Esophagus squamous epithelium (tissue), 5 donors: ENCODE data around the gene GSC2. TPM values are rescaled to one million over a fixed set of nuclear protein-coding genes. Genes with fewer than 3 reads are reported as not detected.
A peak's percentile ranks its signal among the peaks of the same experiment; 100 is the strongest.

ENCODE experiments used
- DNase-seq: peaks from one replicate; lab custom pipeline; 2025; lab: John Stamatoyannopoulos, UW
- H3K27ac ChIP-seq, 4 donors: fragments of 200-600 bp; sonication (generic); one replicate each; pipeline ENCODE4 v1.5.1; 2016 to 2019; ENCODE audit warnings: mild to moderate bottlenecking in 1 of 4
- H3K27me3 ChIP-seq, 4 donors: fragments of 200-600 bp; sonication (generic); 1 replicate in 3 of 4; 2 replicates in 1 of 4; pipeline versions ENCODE4 v1.5.1 to v1.6.0; 2017 to 2021; ENCODE audit warnings: antibody characterized with exemption in 1 of 4
- H3K36me3 ChIP-seq, 3 donors: fragments of 200-600 bp; sonication (generic); one replicate each; pipeline ENCODE4 v1.5.1; 2016 to 2019
- H3K4me1 ChIP-seq, 3 donors: fragments of 200-600 bp; sonication (generic); one replicate each; pipeline ENCODE4 v1.5.1; 2017 to 2019
- H3K4me3 ChIP-seq, 4 donors: fragments of 200-600 bp; sonication (generic); 1 replicate in 3 of 4; 2 replicates in 1 of 4; pipeline ENCODE4 v1.5.1; 2016 to 2019; ENCODE audit warnings: mild to moderate bottlenecking in 2 of 4, moderate library complexity in 1 of 4
- H3K9me3 ChIP-seq, 3 donors: fragments of 200-600 bp; sonication (generic); one replicate each; pipeline ENCODE4 v1.5.1; 2016 to 2019
- POLR2A ChIP-seq, 4 donors: fragments of 450-650 bp; IDR thresholded peaks; one replicate each; pipeline ENCODE4 v1.6.1; 2017; ENCODE audit warnings: antibody characterized with exemption in 4 of 4, mild to moderate bottlenecking in 4 of 4, moderate library complexity in 3 of 4
- WGBS, 2 donors: methylation state at CpG; one replicate each; pipeline ENCODE4 v1.1.5; 2018; 5-methylcytosine and 5-hydroxymethylcytosine counted together
- intact Hi-C: fragments of 100-400 bp; cut with DNase I; formaldehyde crosslinking; loops from one replicate; pipeline ENCODE4 v1.15.0; 2022
- total RNA-seq, 4 donors: library from RNA; depleted of rRNA; stranded (reverse); fragments of >200 nt; gene quantifications; one replicate each; pipeline ENCODE4 v1.1.0, GENCODE V29; 2016
- TF ChIP-seq, protein P1 (sequence below), 6 experiments: fragments of 450-650 bp in 4 of 6; fragments of 200-600 bp in 2 of 6; sonication (generic) in 2 of 6; IDR thresholded peaks; one replicate each; pipeline ENCODE4 v1.5.1; 2016 to 2019; ENCODE audit warnings: antibody characterized with exemption in 6 of 6, mild to moderate bottlenecking in 4 of 6, moderate library complexity in 4 of 6
- donor health status: DM: yes; HTN: yes; CAD: no.

GSC2 gene, protein sequence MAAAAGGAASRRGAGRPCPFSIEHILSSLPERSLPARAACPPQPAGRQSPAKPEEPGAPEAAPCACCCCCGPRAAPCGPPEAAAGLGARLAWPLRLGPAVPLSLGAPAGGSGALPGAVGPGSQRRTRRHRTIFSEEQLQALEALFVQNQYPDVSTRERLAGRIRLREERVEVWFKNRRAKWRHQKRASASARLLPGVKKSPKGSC
- total RNA-seq: not detected

DNA sequence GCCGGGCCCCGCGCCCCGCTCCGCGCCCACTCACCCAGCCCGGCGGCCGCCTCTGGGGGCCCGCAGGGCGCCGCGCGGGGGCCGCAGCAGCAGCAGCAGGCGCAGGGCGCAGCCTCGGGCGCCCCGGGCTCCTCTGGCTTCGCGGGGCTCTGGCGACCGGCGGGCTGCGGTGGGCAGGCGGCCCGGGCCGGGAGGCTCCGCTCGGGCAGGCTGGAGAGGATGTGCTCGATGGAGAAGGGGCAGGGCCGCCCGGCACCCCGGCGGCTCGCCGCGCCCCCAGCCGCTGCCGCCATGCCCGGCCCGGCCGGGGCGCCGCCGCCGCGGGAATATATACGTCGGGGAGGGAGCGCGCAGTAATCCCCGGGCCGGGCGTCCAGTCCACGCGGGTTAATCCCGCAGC, at the start of gene GSC2:
GSC2 (minus strand) TSS at position 302 of the 400 bp plus-strand sequence; CDS start at position 293, 9 bp downstream.
- DNase-seq: no peak
- Histone ChIP-seq H3K36me3 (no peaks in the 10 kb centered on the region), H3K27ac (no peak within 1 kb of the TSS), H3K27me3 (peaks cover 7 to 78% (median 27%) of the 10 kb centered on the region in 4 donors), H3K4me3 (peak within 1 kb of the TSS; percentile 5 to 59 (median 30)), H3K9me3 (peaks cover 0 to 6% (median 0%) of the 10 kb centered on the region in 3 donors), H3K4me1 (peaks cover 6 to 22% (median 18%) of the 10 kb centered on the region in 3 donors)
- no CpG with 5 or more reads among the region's 59 CpGs for WGBS, 2 donors
- TF ChIP-seq, protein P1, sequence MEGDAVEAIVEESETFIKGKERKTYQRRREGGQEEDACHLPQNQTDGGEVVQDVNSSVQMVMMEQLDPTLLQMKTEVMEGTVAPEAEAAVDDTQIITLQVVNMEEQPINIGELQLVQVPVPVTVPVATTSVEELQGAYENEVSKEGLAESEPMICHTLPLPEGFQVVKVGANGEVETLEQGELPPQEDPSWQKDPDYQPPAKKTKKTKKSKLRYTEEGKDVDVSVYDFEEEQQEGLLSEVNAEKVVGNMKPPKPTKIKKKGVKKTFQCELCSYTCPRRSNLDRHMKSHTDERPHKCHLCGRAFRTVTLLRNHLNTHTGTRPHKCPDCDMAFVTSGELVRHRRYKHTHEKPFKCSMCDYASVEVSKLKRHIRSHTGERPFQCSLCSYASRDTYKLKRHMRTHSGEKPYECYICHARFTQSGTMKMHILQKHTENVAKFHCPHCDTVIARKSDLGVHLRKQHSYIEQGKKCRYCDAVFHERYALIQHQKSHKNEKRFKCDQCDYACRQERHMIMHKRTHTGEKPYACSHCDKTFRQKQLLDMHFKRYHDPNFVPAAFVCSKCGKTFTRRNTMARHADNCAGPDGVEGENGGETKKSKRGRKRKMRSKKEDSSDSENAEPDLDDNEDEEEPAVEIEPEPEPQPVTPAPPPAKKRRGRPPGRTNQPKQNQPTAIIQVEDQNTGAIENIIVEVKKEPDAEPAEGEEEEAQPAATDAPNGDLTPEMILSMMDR (IDR thresholded peaks at IDR 0.05): no peak
- no peak for TF ChIP-seq POLR2A (IDR thresholded peaks at IDR 0.05)
- intact Hi-C loops: no loop called here

DNA sequence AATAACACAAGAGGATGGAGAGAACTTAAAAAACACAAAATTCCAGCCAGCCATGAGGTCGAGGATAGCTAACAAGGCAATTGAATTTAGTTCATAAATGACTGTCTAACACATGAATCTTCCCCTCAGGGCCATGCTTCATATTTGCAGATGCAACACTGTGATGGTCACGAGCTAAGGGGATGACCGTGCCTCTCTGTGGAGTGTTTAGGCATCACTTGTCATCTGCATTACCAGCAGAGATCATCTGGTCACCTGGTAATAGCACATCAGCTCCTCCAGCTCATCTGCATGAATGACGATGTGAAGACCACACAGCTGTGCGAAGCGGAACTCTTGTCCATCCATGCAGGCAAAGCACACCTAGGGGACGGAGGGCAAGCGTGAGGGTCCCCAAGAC, 49.4 kb upstream of the GSC2 start:
- no peak for DNase-seq
- no peak overlapping the region for H3K4me3 ChIP-seq
- H3K27me3 ChIP-seq: no peaks in the 10 kb centered on the region
- H3K36me3 ChIP-seq: peaks cover 0 to 15% (median 0%) of the 10 kb centered on the region in 3 donors
- 88 to 100% methylated on average over 4 to 8 of the region's 8 CpGs for WGBS, 2 donors
- intact Hi-C loops: no loop called here
- TF ChIP-seq, protein P1 (IDR thresholded peaks at IDR 0.05): no peak
- TF ChIP-seq POLR2A (IDR thresholded peaks at IDR 0.05): no peak
- no peaks in the 10 kb centered on the region for H3K9me3 ChIP-seq
- no peak overlapping the region for H3K27ac ChIP-seq
- H3K4me1 ChIP-seq: no peaks in the 10 kb centered on the region

DNA sequence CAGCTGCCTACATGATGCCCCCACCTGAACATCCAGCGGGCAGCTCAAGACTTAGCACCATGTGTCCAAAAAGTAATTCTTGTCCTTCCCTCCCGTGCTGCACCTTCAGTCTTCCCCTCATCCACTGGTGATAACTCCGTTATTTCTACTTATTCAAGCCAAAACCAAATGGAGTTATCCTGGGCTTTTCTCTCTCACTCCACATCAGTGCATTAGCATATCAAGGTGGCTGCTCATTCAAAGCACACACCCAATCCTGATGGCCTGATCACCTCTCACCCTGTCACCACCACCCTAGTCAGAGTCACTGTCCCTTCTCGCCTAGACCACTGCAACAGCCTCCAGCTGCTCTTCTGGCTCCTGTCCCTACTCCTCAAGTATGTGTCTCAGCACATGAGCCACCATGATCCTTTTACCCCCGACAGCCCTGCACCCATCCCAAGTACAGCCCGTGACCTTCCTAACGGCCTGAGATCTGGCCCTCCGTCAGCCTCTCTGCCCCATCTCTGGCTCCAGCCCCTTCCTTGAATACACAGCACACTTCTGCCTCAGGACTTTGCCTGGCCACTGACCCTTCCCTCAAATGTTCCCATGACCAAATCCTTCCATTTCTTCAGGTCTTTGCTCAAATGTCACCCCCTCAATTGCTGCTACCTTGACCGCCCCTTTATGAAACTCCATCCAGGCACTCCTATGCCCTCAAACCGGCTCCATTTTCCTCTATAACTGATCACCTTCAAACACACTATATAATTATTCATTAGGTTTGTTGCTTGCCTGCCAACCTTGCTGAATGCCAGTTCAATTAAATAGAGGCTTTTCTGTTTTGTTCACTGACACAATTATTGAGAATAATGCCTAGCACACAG, 48.1 kb upstream of the GSC2 start:
- no peak for DNase-seq
- Histone ChIP-seq H3K27me3 (no peaks in the 10 kb centered on the region), H3K27ac (no peak overlapping the region), H3K4me1 (no peaks in the 10 kb centered on the region), H3K36me3 (peaks cover 0 to 21% (median 0%) of the 10 kb centered on the region in 3 donors), H3K9me3 (no peaks in the 10 kb centered on the region), H3K4me3 (no peak overlapping the region)
- WGBS, 2 donors: 87% methylated on average over 10 of the region's 10 CpGs
- TF ChIP-seq, protein P1 (IDR thresholded peaks at IDR 0.05): no peak
- TF ChIP-seq POLR2A (IDR thresholded peaks at IDR 0.05): no peak
- intact Hi-C loops: no loop called here

DNA sequence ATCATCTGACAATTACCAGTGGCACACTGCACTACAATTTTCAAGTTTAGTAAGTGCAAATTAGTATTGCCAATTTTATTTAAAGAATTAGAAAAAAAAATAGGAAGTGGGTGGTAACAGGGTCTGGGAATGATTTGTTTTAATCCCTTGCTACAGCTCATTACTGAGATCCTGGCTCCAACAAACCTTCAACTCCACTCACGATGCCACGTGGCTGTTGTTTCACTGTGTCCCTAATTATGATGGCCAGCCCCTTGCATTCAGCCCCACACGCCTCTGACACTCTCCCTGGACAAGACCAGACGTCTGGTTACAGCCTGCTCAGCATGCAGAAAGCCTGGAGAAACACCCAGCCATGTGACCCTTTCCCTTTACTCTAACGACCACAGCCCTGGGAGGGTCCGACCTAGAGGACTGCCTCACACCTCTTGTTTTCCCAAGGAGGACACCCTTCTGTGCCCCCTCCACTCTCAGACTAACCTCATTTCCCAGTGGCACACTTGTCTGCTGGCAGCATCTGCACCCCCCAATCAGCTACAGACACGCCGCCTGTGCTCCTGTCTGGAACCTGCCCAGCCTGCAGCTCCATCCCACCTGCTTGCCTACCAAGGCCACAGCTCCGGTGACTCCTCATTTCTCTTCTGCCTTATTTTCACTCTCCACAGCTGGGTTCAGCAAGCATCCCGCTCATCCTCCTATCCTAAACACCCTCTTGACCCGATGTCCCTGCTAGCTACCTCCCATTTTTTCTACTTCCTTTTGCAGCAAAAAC, 46.9 kb upstream of the GSC2 start:
- peaks cover 0 to 24% (median 0%) of the 10 kb centered on the region in 3 donors for H3K36me3 ChIP-seq
- no peak for TF ChIP-seq POLR2A (IDR thresholded peaks at IDR 0.05)
- TF ChIP-seq, protein P1 (IDR thresholded peaks at IDR 0.05): no peak
- intact Hi-C loops: no loop called here

More for the DNA sequence above, 46.9 kb upstream of the GSC2 start:
- no peaks in the 10 kb centered on the region for H3K9me3 ChIP-seq
- no peak overlapping the region for H3K4me3 ChIP-seq
- H3K27me3 ChIP-seq: no peaks in the 10 kb centered on the region
- H3K27ac ChIP-seq: no peak overlapping the region
- 77 to 80% methylated on average over 11 of the region's 11 CpGs for WGBS, 2 donors
- DNase-seq: no peak
- H3K4me1 ChIP-seq: no peaks in the 10 kb centered on the region
